ENCODE results near the gene ZNF438.
"Not testable (repeated sequence)": the region's sequence is repeated elsewhere in the genome, so short reads cannot be mapped to it uniquely, and the experiment has no call there.

ZNF438 gene

DNA sequence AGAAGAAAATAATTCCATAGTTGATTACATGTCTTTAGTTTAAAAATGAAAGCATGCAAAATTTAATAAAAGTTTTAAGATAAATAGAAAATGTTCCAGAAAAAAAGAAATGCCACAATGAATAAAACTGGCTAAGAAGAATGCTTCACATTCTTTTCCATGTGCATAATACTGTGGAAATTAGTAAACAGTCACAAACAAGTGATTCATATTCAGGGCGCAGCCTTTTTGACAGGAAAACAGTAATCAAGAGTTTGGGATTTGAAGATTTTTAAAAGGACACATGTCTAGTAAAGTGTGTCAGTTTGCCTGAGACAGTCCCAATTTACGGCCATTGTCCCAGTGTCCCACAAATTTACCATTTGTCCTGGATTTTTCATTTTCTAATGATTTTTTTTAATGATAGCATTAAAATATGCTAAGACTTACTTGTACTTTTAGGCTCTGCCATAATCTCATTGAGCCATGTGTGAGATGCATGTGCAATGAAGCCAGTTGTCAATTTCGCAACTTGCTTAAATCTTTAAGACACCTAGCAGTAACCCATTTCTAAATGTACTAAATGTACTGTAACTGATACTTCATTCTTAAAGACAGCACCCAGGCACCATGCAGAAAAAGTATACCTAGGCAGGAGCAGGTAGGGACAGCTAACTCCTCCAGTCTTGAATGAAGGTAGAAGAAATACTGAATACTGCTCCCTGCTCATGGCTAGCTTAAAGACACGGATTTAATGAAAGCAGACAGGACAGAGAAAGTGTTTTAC, 46.9 kb downstream of the ZNF438 start:
- no peak for DNase-seq (ENCODE audit: low spot score)

DNA sequence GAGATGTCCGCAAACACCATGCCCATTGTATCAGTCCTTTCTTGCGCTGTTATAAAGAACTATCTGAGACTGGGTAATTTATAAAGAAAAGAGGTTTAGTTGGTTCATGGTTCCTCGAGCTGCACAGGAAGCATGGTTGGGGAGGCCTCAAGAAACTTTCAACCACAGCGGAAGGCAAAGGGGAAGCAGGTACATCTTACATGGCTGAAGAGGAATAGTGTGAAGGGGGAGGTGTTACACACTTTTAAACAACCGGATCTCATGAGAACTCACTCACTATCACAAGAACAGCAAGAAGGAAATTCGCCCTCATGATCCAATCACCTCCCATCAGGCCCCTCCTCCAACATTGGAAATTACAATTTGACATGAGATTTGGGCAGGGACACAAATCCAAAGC, 48.5 kb downstream of the ZNF438 start:
- not testable (repeated sequence) for DNase-seq (ENCODE audit: low spot score)

DNA sequence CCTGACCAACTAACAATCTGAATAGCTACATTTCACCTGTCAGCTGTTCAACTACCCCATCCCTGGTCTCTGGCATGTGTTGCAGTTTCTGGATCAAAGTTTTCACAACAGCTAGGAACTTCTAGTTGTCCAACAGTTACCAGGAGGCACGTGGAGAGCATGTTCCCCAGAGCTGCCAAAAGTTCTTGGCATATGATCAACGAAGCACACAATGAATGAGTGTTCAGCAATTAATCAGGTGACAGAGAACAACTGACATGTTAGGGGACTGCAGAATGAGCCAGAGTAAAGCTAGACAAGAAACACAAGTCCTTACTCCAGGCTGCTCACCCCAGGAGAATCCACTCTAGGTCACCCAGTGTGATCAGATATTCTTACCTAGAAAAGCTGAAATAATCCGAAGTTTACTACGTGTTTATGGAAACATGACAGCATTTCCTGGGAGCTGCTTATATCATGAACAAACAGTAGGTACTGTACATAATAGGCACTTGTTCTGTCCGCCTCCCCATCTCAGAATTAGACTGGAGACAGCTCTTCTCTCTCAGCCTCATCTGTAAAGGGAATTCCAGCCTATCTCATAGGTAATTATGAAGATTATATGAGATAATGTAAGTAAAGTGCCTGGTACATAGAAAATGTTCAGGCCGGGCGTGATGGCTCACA, 50.6 kb downstream of the ZNF438 start:
- peak; percentile 76 for DNase-seq (ENCODE audit: low spot score)

DNA sequence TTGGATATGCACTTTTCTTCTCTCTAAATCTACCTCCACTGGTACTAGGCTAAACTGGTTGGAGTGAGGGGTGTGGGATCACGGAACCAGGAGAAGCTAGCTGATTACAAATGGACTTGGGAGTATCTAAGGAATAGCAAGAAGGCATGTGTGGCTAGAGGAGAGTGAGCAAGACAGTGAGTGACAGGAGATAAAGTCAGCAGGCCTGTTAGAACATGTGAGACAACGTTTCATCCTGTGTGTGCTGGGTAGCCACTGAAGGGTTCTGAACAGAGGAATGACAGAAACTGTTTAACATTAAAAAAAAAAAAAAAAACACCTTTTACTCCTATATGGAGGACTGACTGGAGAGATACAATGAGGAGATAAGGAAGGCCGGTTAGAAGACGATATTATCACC, 51.7 kb downstream of the ZNF438 start:
- no peak for DNase-seq (ENCODE audit: low spot score)

DNA sequence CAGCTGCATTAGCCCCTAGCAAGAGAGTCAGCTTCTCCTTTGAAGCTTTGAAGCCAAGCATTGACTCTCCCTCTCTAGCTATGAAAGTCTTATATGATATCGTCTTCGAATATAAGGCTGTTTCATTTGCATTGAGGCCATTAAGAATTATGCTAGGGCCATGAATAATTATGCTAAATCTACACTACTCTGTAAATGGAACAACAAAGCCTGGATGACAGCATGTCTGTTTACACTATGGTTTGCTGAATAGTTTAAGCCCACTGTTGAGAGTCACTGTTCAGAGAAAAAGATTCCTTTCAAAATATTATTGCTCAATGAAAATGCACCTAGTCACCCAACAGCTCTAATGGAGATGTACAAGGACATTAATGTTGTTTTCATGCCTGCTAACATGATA, 52.8 kb downstream of the ZNF438 start:
- no peak for DNase-seq (ENCODE audit: low spot score)

DNA sequence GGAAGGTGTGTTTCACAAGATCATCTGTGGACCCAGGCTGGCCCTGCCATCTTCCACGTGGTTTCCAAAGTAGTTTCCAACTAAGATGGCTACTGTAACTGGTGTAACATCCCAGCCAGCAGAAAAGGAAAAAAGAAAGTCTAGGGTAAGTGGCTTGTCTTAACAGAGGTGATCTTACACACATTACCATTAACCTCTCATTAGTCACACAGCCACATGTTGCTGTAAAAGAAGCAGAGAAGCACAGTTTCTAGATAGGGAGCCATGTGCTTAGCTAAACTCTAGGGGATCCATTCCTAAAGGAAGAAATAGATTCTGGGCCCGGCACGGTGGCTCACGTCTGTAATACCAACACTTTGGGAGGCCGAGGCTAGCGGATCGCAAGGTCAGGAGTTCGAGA, 54.3 kb downstream of the ZNF438 start:
- DNase-seq (ENCODE audit: low spot score), result no peak

DNA sequence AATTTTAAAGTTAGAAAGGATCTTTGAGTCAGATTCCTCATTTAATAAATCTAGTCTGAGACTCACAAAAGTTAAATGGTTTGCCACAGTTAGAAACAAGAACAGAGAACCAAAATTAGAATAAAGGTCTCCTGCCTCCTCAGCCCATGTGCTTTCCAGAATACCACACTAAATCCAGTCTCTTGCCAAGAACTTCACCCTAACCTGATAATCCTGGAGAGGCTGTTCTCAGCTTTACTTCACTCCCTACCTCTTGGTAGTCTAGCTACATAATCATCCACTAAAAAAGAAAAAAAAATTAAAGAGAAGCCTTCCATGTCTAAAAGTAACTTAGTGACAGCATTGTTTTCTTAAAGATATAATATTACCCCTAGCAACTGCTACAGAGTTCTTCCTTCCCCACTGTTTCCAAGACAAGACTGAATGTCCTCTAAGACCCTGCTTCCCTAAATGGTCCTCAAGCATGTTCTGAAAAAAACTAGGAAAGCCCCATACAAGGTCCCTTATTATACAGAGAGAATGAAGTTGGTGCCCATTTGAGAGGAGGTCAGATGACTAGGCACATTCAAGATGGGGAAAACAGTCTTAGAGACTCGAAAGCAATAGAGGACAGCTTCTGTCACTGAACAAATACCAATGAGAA, 56.8 kb downstream of the ZNF438 start:
- DNase-seq (ENCODE audit: low spot score), result no peak

DNA sequence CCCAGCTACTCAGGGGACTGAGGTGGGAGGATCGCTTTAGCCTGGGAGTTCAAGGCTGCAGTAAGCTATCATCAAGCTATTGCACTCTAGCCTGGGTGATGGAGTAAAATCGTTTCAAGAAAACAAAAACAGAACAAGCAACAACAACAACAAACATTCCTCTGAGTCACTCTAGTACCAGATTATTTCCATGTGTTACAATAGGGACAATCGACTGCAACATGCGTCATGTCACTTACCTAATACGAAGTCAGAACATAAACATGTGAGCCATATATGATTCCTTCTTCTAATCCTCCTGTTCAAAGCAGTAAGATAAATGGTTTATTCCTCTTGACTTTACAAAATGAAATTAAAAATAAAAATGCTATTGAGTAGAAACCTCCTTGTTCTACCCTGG, 57.3 kb downstream of the ZNF438 start:
- DNase-seq (ENCODE audit: low spot score), result no peak

DNA sequence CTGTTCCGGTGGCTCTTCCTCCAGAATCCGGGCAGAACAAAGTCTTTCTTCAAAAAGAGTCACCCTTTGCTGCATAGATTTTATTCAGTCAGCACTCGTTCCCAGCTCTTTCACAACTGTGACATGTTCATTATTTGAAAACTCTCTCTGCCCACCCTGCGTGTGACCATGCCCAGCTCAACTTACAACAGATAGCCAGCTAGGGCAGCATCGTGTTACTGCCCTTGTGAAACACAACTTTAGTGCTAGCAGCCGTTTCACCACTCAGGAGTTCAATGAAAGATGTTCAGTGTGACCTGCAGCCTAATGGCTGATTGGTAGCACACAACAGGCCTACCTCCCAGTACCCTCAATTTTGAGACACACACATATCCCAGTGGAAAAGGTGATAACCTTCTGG, 57.9 kb downstream of the ZNF438 start:
- DNase-seq (ENCODE audit: low spot score), result no peak

DNA sequence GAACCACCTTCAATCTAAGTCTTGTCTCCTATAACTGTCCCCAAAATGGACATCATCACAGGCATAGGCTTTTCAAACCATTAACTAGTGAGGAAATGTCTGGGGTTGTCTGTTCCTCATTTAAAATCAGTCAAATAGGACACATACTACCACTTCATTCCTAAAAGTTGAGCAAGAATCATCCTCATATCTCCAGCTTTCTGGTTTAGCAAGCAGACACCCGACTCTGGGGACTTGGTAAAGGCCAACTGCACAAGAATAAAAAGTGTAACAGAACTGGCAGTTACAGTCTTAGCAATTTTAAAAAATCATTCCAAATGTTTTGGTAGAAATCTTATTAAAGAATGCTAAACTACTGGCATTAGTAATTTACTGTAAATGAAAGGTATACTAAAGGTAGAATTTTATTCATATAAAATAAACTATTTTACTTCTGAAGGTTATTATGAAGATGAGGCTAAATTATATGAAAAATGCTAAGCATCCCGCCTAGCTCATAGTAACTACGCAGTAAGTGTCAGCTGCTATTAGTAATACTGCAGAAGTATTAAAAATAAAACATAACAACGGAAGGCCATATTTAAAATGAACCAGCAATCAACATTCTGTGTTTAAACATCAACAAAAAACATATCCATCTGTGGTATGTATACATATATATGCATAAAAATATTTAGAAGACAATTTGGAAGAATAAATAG, 60.8 kb downstream of the ZNF438 start:
- no peak for DNase-seq (ENCODE audit: low spot score)

DNA sequence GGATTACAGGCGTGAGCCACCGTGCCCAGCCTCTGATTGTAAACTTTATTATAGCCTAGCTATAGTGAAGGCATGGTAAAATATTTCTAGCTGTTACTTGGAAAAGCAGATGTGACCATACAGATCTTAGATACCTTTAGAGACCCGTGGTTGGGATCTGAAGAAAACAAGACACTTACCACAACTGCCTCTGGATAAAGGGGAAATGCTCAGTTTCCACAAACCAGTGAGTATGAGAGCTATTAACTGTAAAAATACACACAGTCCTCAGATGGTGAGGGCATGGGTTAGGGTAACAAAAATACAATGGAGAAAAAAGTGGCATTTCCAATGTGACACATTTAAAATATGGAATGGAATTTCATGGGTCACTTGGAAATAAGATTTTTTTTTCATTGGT, 63.0 kb downstream of the ZNF438 start:
- DNase-seq (ENCODE audit: low spot score), result no peak

DNA sequence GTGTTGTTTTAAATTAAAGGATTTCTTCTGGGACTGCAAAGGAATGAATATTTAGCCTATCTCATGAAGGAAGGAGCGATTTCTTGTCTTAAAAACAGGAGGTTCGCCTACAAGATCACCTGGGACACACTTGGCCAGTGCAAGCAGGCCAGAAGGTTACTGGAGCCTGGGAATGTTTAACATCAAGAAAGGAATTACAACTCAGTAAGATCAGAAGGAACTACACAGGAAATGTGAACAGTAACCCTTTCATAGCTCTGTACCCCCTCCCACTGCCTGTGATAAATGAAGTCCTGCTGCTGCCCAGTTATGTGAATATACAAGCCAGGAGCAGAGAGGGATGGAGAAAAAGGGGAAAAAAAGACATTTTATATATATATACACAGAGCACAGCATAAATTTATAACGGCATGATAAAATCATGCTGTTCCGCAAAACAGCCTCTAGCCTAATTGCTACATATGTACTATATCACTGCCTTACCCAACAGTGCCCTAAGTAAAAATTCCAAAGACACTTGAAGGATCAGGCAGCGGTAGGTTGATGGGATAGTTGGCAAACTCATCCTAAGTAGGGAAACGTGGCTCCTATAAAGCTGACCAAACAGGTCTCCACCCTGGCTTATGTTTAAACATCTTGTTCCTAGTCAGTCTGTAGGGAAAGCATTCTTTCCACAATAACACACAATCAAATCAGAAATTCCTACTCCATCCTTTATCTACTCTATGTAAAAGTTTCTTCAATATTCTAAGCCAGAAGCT, 63.8 kb downstream of the ZNF438 start:
- DNase-seq (ENCODE audit: low spot score), result no peak

DNA sequence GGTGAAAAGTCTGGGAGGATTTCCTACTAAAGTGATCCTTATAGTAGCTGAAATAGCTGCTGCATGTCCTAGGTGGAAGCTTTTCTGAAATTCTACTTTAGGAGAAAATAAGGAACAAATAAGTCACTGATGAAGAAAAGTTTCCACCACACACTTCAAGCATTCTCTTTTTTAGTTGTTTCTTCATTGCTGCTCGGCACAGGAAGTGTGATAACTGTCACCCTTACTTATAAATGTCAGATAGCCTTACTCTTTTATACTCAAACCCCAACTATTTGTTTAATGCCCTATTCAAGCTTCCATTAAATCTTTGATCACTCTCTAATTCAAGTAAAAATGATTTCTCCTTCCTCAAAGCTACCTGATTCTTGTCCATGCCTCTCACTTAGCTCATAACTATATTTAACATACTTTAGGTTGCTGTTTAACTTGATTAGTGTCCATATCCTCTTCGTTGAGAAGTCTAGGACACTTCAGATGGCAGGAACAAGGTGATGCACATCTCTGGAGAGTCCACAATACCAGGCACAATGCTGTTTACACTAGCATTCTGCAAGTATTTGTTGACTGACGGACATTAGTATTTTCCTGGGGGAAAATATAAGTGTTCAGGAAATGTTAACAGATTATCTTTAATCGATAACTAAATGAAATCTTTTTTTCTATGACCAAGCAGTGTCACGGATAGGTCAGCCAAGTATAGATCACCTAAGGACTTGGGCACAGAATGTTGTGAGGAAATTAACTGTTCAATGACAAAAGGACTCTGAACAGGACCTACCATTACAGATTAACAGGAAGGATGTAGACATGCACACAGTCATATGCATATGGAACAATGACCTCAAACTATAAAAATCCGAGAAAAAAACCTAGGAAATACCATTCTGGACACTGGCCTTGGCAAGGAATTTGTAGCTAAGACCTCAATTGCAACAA, 67.4 kb downstream of the ZNF438 start:
- DNase-seq (ENCODE audit: low spot score), result no peak

DNA sequence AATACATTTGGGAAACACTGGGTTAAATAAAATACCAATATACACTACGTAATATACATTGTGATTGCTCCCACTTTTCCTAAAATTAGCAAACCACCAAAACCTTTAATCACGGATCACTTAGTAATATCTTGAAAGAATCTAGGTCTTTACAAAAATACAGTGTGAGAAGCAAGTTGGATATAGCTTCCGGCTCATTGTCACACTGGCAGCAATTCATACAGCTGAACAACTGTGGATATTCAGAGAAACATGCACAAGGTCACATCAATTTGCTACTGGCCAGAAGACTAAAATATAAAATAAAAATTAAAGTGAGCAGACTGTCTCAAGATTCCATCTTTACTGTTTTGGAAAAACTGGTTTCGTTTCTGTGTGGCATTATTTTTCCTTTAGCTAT, 69.1 kb downstream of the ZNF438 start:
- DNase-seq (ENCODE audit: low spot score), result no peak

DNA sequence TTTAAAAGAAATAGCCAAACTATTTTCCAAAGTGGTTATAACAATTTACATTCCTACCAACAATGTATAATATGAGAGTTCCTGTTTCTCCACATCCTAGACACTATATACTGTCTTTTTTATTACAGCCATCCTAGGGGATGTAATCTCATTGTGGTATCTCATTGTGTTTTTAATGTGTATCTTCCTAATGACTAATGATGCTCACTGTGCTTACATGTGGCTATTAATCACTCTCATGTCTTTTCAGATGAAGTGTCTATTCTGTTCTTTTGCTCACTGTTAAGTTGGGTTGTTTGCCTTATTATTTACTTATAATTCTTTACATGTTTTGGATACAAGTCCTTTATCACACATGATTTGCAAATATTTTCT, 71.8 kb downstream of the ZNF438 start:
- no peak for DNase-seq (ENCODE audit: low spot score)

DNA sequence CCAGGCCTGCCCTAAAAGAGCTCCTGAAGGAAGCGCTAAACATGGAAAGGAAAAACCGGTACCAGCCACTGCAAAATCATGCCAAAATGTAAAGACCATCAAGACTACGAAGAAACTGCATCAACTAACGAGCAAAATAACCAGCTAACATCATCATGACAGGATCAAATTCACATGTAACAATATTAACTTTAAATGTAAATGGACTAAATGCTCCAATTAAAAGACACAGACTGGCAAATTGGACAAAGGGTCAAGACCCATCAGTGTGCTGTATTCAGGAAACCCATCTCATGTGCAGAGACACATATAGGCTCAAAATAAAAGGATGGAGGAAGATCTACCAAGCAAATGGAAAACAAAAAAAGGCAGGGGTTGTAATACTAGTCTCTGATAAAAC, 82.4 kb downstream of the ZNF438 start:
- not testable (repeated sequence) for DNase-seq (ENCODE audit: low spot score)

DNA sequence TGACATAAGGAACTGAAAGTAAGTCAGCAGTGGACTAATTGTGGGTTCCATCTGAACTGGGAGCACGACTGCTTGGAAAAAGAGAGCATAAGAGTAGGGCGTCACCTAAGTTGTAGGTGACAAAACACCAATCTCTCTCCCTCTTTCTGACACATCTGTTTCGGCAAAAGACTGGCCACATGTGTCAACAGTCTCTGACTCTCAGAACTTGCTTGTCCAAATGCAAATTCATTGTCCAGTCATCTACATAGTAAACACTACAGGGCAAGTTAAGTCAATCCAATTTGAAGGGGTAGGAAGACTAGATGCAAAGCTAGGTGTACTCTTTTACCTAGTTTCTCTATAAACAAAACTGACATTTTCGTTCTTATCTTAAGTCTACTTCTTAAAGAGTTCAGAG, 87.7 kb downstream of the ZNF438 start:
- no peak for DNase-seq (ENCODE audit: low spot score)

DNA sequence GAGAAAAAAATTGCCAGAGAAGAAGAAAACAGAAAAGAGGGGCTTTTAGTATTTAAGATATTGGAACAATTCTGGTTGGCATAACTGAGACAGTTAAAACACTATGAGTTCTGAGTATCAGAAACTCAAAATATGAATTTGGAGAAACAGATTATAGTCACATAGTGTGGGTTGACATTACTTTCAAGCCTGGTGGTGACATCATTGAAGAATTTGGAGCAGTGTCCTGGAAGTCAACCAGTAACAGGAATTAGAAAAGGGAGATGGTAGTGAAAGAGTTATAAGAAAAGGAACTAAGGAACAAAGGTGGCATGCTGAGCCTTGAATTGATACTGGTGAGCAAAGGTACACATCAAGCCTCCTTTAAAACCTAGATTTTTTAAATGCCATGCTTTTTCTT, 88.2 kb downstream of the ZNF438 start:
- DNase-seq (ENCODE audit: low spot score), result no peak

DNA sequence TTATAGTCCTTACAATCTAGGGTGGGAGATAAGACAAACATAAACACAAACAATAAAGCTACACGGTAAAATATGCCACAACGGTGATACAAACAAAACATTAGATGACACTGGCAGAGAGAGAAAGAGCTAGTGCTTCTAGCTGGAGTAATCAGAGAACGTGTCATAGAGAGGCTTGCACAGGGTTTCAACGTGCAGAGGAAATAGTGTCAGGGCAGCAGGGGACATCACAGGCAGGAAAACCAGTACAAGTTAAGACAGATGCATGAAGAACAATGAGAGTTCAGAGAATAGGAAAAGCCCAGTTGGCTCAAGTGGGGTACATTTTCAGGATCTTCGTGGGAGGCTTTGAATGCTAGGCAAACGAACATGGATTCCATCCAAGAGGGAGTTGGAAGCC, 91.4 kb downstream of the ZNF438 start:
- DNase-seq (ENCODE audit: low spot score), result no peak

DNA sequence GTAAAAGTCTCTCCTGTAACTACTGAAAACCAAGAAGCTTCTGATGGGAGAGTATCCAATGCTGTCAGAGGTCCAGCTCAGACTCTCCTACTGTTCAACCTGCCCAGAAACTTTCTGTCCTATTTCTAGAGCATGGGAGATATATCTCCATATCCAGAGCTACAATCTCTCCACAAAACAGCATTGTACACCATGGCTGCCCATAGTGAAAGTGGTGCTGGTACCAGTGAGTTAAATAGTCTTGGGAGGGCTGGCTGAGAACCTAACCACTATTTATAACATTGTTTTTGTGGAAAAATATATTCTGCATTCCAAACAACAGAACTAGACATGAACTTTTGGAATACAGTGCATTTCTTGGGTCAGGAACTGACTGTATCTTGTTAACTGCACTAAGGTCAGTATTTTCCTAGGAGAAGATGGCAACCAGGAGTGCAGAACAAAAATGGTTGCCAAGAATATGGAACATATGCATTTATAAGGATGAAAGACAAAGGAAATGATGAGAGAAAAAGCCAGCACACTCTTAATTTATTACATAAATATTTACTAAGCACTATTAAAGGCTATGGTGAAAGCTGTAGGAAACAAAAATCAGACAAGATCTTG, 91.9 kb downstream of the ZNF438 start:
- no peak for DNase-seq (ENCODE audit: low spot score)

DNA sequence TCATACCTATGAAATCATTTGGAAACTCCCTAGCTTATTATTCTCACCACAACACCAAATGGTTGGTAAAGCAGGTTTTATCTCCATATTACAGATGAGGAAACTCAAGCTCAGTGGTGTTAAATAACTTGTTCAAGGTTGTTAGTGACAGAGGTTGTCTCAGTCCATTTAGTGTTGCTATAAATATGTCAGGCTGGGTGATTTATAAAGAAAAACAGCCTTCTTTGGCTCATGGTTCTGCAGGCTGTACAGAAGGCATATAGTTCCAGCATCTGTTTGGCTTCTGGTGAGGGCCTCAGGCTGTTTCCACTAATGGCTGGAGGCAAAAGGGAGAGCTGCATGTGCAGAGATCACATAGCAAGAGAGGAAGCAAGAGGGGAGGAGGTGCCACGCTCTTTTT, 96.6 kb downstream of the ZNF438 start:
- no peak for DNase-seq (ENCODE audit: low spot score)

Data from Ammon's horn (tissue), 1 donor.